Activated CD8-positive, alpha-beta memory T cell treated with anti-CD3 and anti-CD28 coated beads, Interleukin-2, amount 10 ng/mL, durations not matched to agents 7 days and 5 days (primary cell): Measurements from ENCODE around the gene PHLDA3. TPM values are rescaled to one million over a fixed set of nuclear protein-coding genes. Genes with fewer than 3 reads are reported as not detected.

Experiments
- ATAC-seq: fragments of 150-1000 bp; cut with Tn5 transposase; one replicate; pipeline ENCODE4 v1.10.0; 2021; ENCODE audit warnings: moderate library complexity
- CTCF ChIA-PET: fragments of 350-600 bp; sonication (Branson Sonifier 250); formaldehyde crosslinking; loops from one replicate; lab custom pipeline; 2021; ENCODE audit warnings: antibody characterized with exemption; lab: Charles Lee
- DNase-seq: peaks from one replicate; pipeline ENCODE4 v3.0.0-alpha.2; 2020
- H3K27ac Mint-ChIP-seq: one replicate; pipeline ENCODE4 v1.8.0; 2021; ENCODE audit warnings: mild to moderate bottlenecking, mixed read lengths
- H3K27me3 Mint-ChIP-seq: one replicate; pipeline ENCODE4 v1.8.0; 2021; ENCODE audit warnings: mixed read lengths
- H3K36me3 Mint-ChIP-seq: one replicate; pipeline ENCODE4 v1.8.0; 2021; ENCODE audit warnings: mild to moderate bottlenecking, mixed read lengths
- H3K4me1 Mint-ChIP-seq: one replicate; pipeline ENCODE4 v1.8.0; 2021; ENCODE audit warnings: mixed read lengths
- H3K4me3 Mint-ChIP-seq: one replicate; pipeline ENCODE4 v1.8.0; 2021; ENCODE audit warnings: mild to moderate bottlenecking, moderate library complexity, mixed read lengths
- H3K9me3 Mint-ChIP-seq: one replicate; pipeline ENCODE4 v1.8.0; 2022; ENCODE audit warnings: low read depth, mixed read lengths
- total RNA-seq, 2 experiments: library from RNA; stranded (reverse); gene quantifications; one replicate each; pipeline ENCODE4 v1.2.3, GENCODE V29; 2021

Gene PHLDA3
- total RNA-seq, 2 experiments from 2014 or later: 12.9 to 23.5 TPM

DNA sequence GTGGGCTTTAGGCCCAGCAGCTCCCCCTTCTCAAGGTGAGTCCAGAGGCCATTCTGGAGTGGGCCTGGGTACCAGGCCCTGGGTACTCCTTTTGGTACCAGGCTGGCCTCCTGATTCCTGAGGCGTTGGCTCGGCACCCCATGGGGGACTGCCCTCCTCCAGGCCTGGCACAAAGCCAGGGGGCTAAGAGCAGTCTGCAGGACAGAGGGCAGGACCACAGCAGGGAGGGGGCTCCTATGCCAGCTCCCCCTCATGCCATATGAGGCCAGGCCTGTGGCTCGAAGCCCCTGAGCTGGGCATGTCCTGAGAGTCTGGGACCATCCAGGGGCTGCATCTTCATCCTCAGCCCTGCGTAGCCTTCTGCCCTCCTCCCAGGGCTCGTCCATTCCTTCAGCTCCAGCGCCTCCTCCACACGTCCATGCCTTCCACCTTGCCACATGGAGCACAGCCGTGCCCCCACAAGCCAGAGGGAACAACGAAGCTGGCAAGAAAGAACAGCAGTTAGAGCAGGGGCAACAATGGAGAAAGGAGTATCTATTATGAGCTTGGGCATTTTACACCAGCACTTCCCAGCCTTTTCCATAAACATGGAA is 3.2 kb downstream of the PHLDA3 start:
- Mint-ChIP-seq H3K27me3 (peaks cover 15% of the 10 kb centered on the region), H3K4me1 (peaks cover 18% of the 10 kb centered on the region), H3K27ac (no peak overlapping the region), H3K4me3 (no peak overlapping the region), H3K9me3 (no peaks in the 10 kb centered on the region), H3K36me3 (peaks cover 4% of the 10 kb centered on the region)
- DNase-seq (no peak), ATAC-seq (no peak)
- CTCF ChIA-PET: interaction anchor here (1.5 to 4.9 kb wide), 5 partner anchors 11 to 47 kb away, joined by 4 to 34 read pairs (median 10); no protein-coding TSS in a partner anchor

DNA sequence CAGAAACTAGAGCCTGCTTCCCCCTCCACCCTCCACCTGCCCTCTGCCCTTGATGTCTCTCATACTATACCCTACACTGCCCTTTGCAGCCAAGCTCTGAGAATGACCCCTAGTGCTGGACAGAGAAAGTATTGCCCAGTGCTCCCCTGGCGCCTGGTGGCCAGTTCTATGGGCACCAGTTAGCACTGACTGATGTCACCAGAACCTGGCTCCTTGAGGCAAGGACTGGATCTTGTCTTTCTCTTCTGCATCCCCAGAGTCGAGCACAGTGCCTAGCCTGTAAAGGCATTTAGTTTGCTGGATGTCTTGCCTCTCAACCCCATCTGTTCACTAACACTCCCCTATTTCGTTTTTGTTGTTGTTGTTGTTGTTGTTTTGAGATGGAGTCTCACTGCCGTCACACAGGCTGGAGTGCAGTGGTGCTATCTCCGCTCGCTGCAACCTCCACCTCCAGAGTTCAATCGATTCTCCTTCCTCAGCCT is 5.9 kb downstream of the PHLDA3 start:
- Mint-ChIP-seq H3K36me3 (peaks cover 4% of the 10 kb centered on the region), H3K4me1 (peaks cover 8% of the 10 kb centered on the region), H3K27me3 (peaks cover 6% of the 10 kb centered on the region), H3K27ac (no peak overlapping the region), H3K9me3 (no peaks in the 10 kb centered on the region), H3K4me3 (no peak overlapping the region)
- DNase-seq: no peak
- CTCF ChIA-PET: interaction anchor here (2.8 to 4.9 kb wide), 3 partner anchors 15 to 49 kb away, joined by 10 to 25 read pairs (median 12); no protein-coding TSS in a partner anchor
- ATAC-seq: no peak

DNA sequence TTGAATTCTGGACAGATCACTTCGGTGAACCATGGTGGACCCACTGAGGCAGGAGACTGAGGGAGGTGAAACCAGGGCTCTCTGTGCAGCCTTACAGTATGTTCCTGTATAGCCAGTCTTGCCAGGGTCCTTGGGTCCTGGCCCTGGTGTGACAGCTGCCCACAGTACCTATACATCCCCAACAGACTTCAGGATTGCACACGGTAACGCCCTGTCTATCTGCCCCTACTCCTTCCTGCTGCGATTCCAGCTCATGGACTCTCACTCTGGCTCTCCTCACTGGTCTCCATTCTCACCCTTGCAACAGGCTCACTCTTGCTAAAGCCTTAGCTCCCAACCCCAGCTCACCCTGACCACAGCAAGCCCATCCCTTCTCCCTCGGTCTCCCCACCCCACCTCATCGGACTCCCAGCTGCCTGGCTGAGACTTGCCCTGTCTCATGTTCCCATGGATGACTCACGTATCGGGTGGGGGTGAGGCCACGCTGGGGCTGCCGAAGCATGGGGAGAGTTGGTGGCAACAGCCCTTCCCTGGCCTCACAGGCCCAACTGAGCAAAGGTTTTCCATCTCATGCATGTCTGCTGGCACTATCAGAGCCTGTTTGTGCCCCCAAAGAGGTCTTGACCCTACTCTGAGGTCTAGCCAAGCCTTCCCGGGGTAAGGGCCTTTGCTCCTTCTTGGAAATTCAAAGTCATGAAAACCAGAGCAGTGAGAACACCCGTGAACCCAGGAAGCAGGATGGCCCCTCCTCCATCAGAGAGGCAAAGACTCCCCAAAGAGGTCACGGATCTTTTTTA is 7.1 kb downstream of the PHLDA3 start:
- DNase-seq (no peak), ATAC-seq (no peak)
- Mint-ChIP-seq H3K36me3 (peaks cover 4% of the 10 kb centered on the region), H3K27me3 (peaks cover 15% of the 10 kb centered on the region), H3K9me3 (no peaks in the 10 kb centered on the region), H3K27ac (no peak overlapping the region), H3K4me1 (no peaks in the 10 kb centered on the region), H3K4me3 (no peak overlapping the region)
- CTCF ChIA-PET: interaction anchor here (1.0 to 2.8 kb wide), 2 partner anchors 20 to 51 kb away, joined by 3 to 12 read pairs; no protein-coding TSS in a partner anchor

DNA sequence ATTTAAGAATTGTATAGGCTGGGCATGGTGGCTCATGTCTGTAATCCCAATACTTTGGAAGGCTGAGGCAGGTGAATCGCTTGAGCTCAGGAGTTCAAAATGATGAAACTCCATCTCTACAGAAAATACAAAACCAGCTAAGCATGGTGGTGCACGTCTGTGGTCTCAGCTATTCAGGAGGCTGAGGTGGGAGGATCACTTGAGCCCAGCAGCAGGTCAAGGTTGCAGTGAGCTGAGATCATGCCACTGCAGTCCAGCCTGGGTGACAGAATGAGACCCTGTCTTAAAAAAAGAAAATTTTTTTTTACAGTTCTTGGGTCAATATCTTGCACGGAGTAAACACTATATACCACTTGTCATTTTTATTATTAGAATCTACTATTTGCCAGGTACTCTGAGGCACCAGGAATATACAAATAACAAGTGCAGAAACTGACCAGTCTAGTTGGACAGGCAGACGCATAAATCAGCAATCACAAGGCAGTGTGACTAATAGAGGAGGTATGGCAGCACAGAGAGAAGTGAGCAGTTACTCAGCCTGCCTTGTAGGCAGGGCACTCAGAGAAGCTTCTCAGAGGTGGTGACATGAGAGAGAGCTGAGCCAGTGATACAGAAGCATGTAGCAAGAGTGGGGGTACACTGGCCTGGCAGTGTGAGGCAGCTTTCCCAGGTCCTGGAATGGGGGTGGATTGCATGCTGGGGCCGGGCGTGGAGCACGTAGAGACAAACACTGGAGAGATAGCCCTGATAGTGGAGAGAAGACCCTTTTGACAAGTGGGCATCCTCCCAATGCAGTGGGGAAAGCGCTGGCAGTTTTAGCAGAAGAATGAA is 8.0 kb downstream of the PHLDA3 start:
- ATAC-seq (no peak), DNase-seq (no peak)
- no peak overlapping the region for H3K4me3 Mint-ChIP-seq
- H3K36me3 Mint-ChIP-seq: peaks cover 4% of the 10 kb centered on the region
- H3K27me3 Mint-ChIP-seq: peaks cover 16% of the 10 kb centered on the region
- no peak overlapping the region for H3K27ac Mint-ChIP-seq
- CTCF ChIA-PET: interaction anchor here (1.0 to 2.8 kb wide), 2 partner anchors 21 to 52 kb away, joined by 3 to 12 read pairs; no protein-coding TSS in a partner anchor
- H3K4me1 Mint-ChIP-seq: no peaks in the 10 kb centered on the region
- no peaks in the 10 kb centered on the region for H3K9me3 Mint-ChIP-seq

DNA sequence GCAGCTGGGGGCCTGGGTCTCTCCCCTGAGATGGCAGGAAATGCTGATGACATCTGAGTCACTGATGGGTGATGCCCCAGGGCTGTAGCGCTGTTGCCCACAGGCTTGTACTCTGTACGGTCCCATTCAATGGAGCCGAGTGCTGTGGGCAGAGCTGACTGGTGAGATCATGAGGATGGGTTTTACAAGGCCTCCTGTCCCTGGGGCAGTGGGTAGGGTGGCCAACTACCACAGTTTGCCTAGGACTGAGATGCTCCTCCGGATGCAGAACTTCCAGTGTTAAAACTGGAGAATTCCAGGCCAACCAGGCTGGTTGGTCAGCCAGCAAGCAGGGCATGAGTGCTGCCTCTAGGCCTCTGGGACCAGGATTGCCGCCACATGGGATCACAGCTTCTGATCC is 9.2 kb downstream of the PHLDA3 start:
- no peaks in the 10 kb centered on the region for H3K36me3 Mint-ChIP-seq
- CTCF ChIA-PET: no interaction called here
- H3K9me3 Mint-ChIP-seq: no peaks in the 10 kb centered on the region
- peaks cover 20% of the 10 kb centered on the region for H3K27me3 Mint-ChIP-seq
- no peak overlapping the region for H3K4me3 Mint-ChIP-seq
- DNase-seq (no peak), ATAC-seq (no peak)
- peaks cover under 1% of the 10 kb centered on the region for H3K4me1 Mint-ChIP-seq
- H3K27ac Mint-ChIP-seq: no peak overlapping the region

DNA sequence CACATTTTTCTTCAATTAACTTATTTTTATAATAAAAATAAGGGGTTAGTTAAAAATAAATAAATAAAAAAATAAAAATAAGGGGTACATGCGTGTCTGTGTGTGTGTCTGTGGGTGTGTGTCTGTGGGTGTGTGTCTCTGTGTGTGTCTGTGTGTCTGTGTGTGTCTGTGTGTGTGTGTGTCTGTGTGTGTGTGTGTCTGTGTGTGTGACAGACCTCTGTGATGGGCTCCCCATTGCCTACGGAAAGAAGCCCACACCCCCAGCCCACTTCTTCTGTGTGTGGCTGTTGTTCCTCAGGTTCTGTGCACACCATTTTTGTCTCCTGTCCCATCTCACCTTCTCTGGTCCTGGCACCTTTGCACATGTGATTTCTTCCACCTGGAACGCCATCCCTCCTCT is 9.9 kb downstream of the PHLDA3 start:
- Mint-ChIP-seq H3K36me3 (no peaks in the 10 kb centered on the region), H3K4me3 (no peak overlapping the region), H3K9me3 (no peaks in the 10 kb centered on the region), H3K27ac (no peak overlapping the region), H3K27me3 (peaks cover 20% of the 10 kb centered on the region), H3K4me1 (peaks cover 8% of the 10 kb centered on the region)
- no peak for DNase-seq
- CTCF ChIA-PET: interaction anchor here (1.4 kb wide), 1 partner anchor 10 kb away, joined by 5 read pairs; the partner anchor contains the start of gene PHLDA3
- ATAC-seq: no peak

DNA sequence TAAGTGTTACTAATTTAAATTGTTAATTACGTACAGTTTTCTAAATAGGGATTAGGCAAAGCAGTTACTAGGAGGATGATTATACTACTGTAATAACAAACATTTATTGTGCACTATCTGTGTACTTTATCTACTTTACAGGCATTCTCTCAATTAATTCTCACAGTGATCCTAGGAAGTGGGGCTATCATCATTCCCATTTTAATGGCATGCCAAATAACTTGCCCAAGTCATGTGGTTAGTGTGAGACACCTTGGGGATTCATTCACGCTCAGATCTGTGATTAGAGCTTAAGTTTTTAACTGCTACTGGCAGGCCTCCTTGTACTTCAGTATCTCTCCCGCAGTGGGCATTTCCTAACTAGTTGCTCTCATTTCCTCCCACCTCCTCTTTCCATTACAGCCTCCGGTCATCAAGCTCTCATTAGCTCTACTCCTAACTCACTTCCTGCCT is 11.5 kb downstream of the PHLDA3 start:
- H3K27ac Mint-ChIP-seq: no peak overlapping the region
- no peak for ATAC-seq
- H3K27me3 Mint-ChIP-seq: peaks cover 27% of the 10 kb centered on the region
- DNase-seq: no peak
- H3K36me3 Mint-ChIP-seq: peaks cover 2% of the 10 kb centered on the region
- CTCF ChIA-PET: interaction anchor here (1.1 to 2.0 kb wide), 3 partner anchors 10 to 24 kb away, joined by 3 to 12 read pairs (median 6); no protein-coding TSS in a partner anchor
- H3K4me1 Mint-ChIP-seq: peaks cover 21% of the 10 kb centered on the region
- H3K4me3 Mint-ChIP-seq: no peak overlapping the region
- H3K9me3 Mint-ChIP-seq: no peaks in the 10 kb centered on the region

DNA sequence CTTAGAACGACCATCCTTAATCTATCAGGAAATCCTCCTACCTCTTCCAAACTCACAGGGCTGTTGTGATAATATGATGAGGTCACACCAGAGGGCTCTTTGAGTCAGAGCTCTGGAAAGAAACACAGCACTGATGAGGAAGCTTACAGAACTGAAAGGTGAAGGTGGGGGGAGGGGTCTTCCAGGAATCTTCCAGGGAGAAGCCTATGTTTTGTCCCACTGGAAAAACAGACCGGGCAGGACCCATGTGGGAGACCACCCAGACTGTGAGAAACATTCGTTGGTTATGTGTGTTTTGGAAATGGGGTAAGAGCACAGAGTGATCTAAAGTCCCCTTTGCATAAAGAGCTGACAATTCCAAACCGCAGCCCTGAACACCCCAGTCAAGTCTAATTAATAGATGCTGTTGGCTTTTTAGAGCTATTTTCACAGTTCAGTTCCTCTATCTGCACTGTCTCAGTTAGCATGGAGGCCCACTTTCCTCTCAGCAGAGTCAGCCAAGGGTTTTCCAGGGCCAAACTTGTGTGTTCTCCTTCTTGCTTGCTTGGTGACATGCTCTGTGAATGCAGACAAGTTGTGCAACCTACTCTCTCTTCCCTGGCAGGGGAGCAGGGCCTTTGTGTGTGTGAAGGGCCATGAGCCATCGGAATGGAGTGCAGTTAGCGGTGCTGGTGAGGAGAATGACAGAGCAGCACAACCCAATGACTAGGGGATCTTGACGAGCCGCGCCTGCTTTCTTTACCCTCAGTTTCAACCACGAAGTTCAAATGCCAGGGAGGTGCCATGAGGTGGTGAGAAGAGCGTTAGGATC is 12.3 kb downstream of the PHLDA3 start:
- Mint-ChIP-seq H3K27me3 (peaks cover 32% of the 10 kb centered on the region), H3K27ac (no peak overlapping the region), H3K4me1 (peaks cover 24% of the 10 kb centered on the region), H3K4me3 (no peak overlapping the region), H3K9me3 (no peaks in the 10 kb centered on the region), H3K36me3 (peaks cover 2% of the 10 kb centered on the region)
- CTCF ChIA-PET: interaction anchor here (0.6 to 6.3 kb wide), 5 partner anchors 9 to 56 kb away, joined by 3 to 29 read pairs (median 6); no protein-coding TSS in a partner anchor
- no peak for ATAC-seq
- DNase-seq: no peak

DNA sequence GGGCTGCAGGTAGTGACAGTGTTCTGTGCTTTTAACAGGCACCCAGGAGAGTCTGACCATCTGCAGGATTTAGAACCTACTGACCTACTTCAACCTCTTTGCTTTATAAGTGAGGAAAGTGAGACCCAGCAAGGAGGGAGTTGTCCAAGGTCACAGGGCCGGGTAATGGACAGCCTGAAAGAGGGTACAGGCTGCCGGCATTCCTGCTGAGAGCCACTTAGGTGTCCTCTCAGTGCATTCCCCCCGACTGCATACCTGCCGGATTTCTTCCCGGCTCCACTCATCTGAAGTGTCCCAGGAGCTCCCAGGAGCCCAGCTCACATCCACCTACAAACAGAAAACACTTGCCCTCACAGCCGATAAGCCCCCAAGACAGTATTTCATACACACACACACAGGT is 13.9 kb downstream of the PHLDA3 start:
- no peak for ATAC-seq

DNA sequence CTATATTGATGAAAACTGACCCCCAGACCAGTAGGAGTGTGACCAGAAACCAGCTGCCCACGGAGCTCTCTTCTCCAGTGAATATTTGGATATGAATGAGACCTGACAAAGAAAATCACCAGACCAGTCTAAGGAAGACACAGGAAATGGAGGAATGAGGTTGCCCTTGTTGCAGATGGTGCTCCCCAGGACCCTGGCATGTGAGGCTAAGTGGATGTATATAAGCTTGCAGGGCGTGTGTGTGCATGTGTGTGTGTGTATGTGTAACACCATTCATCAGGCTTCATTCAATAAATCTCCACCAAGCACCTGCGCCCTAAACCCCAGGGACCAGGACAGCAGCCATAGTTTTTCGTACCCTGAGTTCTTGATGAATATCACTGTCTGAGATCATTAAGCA is 14.4 kb downstream of the PHLDA3 start:
- Mint-ChIP-seq H3K4me3 (no peak overlapping the region), H3K4me1 (peaks cover 32% of the 10 kb centered on the region), H3K9me3 (no peaks in the 10 kb centered on the region), H3K27ac (no peak overlapping the region), H3K27me3 (peaks cover 37% of the 10 kb centered on the region), H3K36me3 (peaks cover 2% of the 10 kb centered on the region)
- DNase-seq (no peak), ATAC-seq (no peak)
- CTCF ChIA-PET: interaction anchor here (1.0 to 6.3 kb wide), 4 partner anchors 11 to 58 kb away, joined by 4 to 29 read pairs (median 5); no protein-coding TSS in a partner anchor

More for the DNA sequence above, 13.9 kb downstream of the PHLDA3 start:
- no peak overlapping the region for H3K27ac Mint-ChIP-seq
- H3K27me3 Mint-ChIP-seq: peaks cover 34% of the 10 kb centered on the region
- H3K4me3 Mint-ChIP-seq: no peak overlapping the region
- peaks cover 32% of the 10 kb centered on the region for H3K4me1 Mint-ChIP-seq
- CTCF ChIA-PET: interaction anchor here (1.5 to 6.3 kb wide), 3 partner anchors 11 to 57 kb away, joined by 4 to 29 read pairs (median 6); no protein-coding TSS in a partner anchor
- H3K36me3 Mint-ChIP-seq: peaks cover 2% of the 10 kb centered on the region
- no peak for DNase-seq
- H3K9me3 Mint-ChIP-seq: no peaks in the 10 kb centered on the region

DNA sequence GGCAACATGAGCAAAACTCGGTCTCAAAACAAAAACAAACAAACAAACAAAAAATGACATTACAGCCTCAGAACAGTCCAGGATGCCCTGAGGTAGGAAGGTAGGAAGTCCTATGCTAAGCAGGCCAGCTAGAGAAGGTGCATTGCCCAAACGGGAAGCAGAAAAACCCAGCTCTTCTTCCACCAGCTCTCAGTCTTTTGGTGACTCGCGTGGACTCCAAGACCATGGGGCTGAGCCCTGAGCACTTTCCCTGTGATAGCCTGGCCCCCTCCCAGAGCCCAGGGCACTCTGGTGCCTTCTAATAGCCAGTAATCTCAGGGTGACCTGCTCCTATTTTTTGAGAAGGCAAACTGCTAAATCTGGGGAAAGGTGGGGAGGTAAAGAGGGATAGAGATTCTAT is 16.1 kb downstream of the PHLDA3 start:
- Mint-ChIP-seq H3K27me3 (peaks cover 35% of the 10 kb centered on the region), H3K4me1 (peaks cover 36% of the 10 kb centered on the region)

More for the DNA sequence above, 16.1 kb downstream of the PHLDA3 start:
- DNase-seq: no peak
- no peak for ATAC-seq
- H3K9me3 Mint-ChIP-seq: no peaks in the 10 kb centered on the region
- no peak overlapping the region for H3K4me3 Mint-ChIP-seq
- CTCF ChIA-PET: interaction anchor here (0.7 to 9.8 kb wide), 5 partner anchors 12 to 199 kb away, joined by 3 to 164 read pairs (median 7); no protein-coding TSS in a partner anchor
- no peak overlapping the region for H3K27ac Mint-ChIP-seq
- H3K36me3 Mint-ChIP-seq: peaks cover 2% of the 10 kb centered on the region
